Measurements from ENCODE around the gene SFXN3. TPM values are rescaled to one million over a fixed set of nuclear protein-coding genes. Genes with fewer than 3 reads are reported as not detected.

Gene SFXN3
- polyA plus RNA-seq, 3 donors = 21.3 to 152 (median 24.2) TPM

GRCh38 chr10:101071267-101071884 lies 40.3 kb downstream of the SFXN3 start:
- Histone ChIP-seq H3K9me3 (replicated peaks in 1 of 2; ENCODE audit: control insufficient read depth in 1 of 2, insufficient read depth in 1 of 2, low read length in 2 of 2) (no peaks in the 10 kb centered on the region), H3K4me3 (replicated peaks in 1 of 3; ENCODE audit: low read depth in 2 of 3, low read length in 3 of 3) (peak overlapping the region in 1 of 3 experiments; percentile 47), H2AFZ (ENCODE audit: insufficient read depth, low read depth, low read length, poor library complexity, severe bottlenecking) (peak overlapping the region; percentile 58), H3K27me3 (ENCODE audit: control insufficient read depth in 2 of 2, insufficient read depth in 2 of 2, low read length in 2 of 2) (peaks cover 27 to 38% of the 10 kb centered on the region in 2 donors), H3K79me2 (ENCODE audit: insufficient read depth, low read length) (no peaks in the 10 kb centered on the region), H4K20me1 (ENCODE audit: insufficient read depth, low read length) (no peaks in the 10 kb centered on the region), H3K36me3 (replicated peaks in 1 of 2; ENCODE audit: control insufficient read depth in 1 of 2, insufficient read depth in 2 of 2, low read length in 2 of 2) (no peaks in the 10 kb centered on the region), H3K9ac (ENCODE audit: insufficient read depth, low read length, poor library complexity, severe bottlenecking) (peak overlapping the region; percentile 56), H3K4me2 (replicated peaks; ENCODE audit: extremely low read depth, low read length, poor library complexity, severe bottlenecking) (peak overlapping the region; percentile 46), H3K27ac (ENCODE audit: low read depth in 1 of 2, low read length in 2 of 2) (peak overlapping the region; percentile 96), H3K4me1 (ENCODE audit: control insufficient read depth in 1 of 2, insufficient read depth in 2 of 2, low read length in 2 of 2) (peaks cover 49 to 60% of the 10 kb centered on the region in 2 donors)
- H3K27me3 Mint-ChIP-seq (ENCODE audit: low read depth in 3 of 3) = peaks cover 38 to 41% (median 41%) of the 10 kb centered on the region in 3 donors
- H3K4me1 Mint-ChIP-seq = peaks cover 55% of the 10 kb centered on the region
- H3K9me3 Mint-ChIP-seq = peaks cover 0 to 18% (median 0%) of the 10 kb centered on the region in 7 donors
- H3K36me3 Mint-ChIP-seq = peaks cover 6 to 8% of the 10 kb centered on the region in 2 donors
- intact Hi-C loops (cut with micrococcal nuclease) = loop anchor here in 1 of 2 donors (1.0 kb wide), 1 partner anchor 10 kb away; the partner anchor contains the start of gene KAZALD1
- no CpG with 5 or more reads among the region's 6 CpGs for WGBS (ENCODE audit: insufficient coverage)
- peak overlapping the region in 1 of 2 donors; percentile 51 for H3K4me3 Mint-ChIP-seq
- peak; percentile 98 to 99 (median 99) for DNase-seq
- no peak for TF ChIP-seq CTCF (IDR thresholded peaks at IDR 0.05)
- H3K27ac Mint-ChIP-seq = peak overlapping the region; percentile 94 to 99 (median 97)

GRCh38 chr10:101071885-101072433 lies 40.9 kb downstream of the SFXN3 start:
- peak overlapping the region; percentile 55 for H2AFZ ChIP-seq (ENCODE audit: insufficient read depth, low read depth, low read length, poor library complexity, severe bottlenecking)
- Mint-ChIP-seq H3K27me3 (ENCODE audit: low read depth in 3 of 3) (peaks cover 34 to 41% (median 40%) of the 10 kb centered on the region in 3 donors), H3K4me1 (peaks cover 50% of the 10 kb centered on the region), H3K4me3 (peak overlapping the region in 1 of 2 donors; percentile 56), H3K9me3 (peaks cover 0 to 15% (median 0%) of the 10 kb centered on the region in 7 donors), H3K27ac (peak overlapping the region; percentile 94 to 99 (median 97)), H3K36me3 (peaks cover 6 to 8% of the 10 kb centered on the region in 2 donors)
- no peak for DNase-seq
- H3K4me3 ChIP-seq (replicated peaks in 1 of 3; ENCODE audit: low read depth in 2 of 3, low read length in 3 of 3) = peak overlapping the region in 1 of 3 experiments; percentile 47
- H3K36me3 ChIP-seq (replicated peaks in 1 of 2; ENCODE audit: control insufficient read depth in 1 of 2, insufficient read depth in 2 of 2, low read length in 2 of 2) = no peaks in the 10 kb centered on the region
- no peak for TF ChIP-seq CTCF (IDR thresholded peaks at IDR 0.05)
- no peaks in the 10 kb centered on the region for H3K79me2 ChIP-seq (ENCODE audit: insufficient read depth, low read length)
- H3K27me3 ChIP-seq (ENCODE audit: control insufficient read depth in 2 of 2, insufficient read depth in 2 of 2, low read length in 2 of 2) = peaks cover 30 to 39% of the 10 kb centered on the region in 2 donors
- 89% methylated on average over 7 of the region's 7 CpGs for WGBS (ENCODE audit: insufficient coverage)
- intact Hi-C loops (cut with micrococcal nuclease) = loop anchor here in 1 of 2 donors (1.0 kb wide), 1 partner anchor 11 kb away; the partner anchor contains the start of gene KAZALD1
- peak overlapping the region; percentile 46 for H3K4me2 ChIP-seq (replicated peaks; ENCODE audit: extremely low read depth, low read length, poor library complexity, severe bottlenecking)
- no peaks in the 10 kb centered on the region for H3K9me3 ChIP-seq (replicated peaks in 1 of 2; ENCODE audit: control insufficient read depth in 1 of 2, insufficient read depth in 1 of 2, low read length in 2 of 2)
- H3K9ac ChIP-seq (ENCODE audit: insufficient read depth, low read length, poor library complexity, severe bottlenecking) = peak overlapping the region; percentile 56
- H3K4me1 ChIP-seq (ENCODE audit: control insufficient read depth in 1 of 2, insufficient read depth in 2 of 2, low read length in 2 of 2) = peaks cover 44 to 54% of the 10 kb centered on the region in 2 donors
- H3K27ac ChIP-seq (ENCODE audit: low read depth in 1 of 2, low read length in 2 of 2) = peak overlapping the region; percentile 96
- no peaks in the 10 kb centered on the region for H4K20me1 ChIP-seq (ENCODE audit: insufficient read depth, low read length)
